HEK293T (cell line): ENCODE measurements around the gene NOL11.

Source experiments
- ARNT ChIP-seq: fragments of 450-650 bp; IDR thresholded peaks from 2 replicates; pipeline ENCODE4 v1.6.1; 2017; ENCODE audit warnings: mild to moderate bottlenecking
- BHLHE40 ChIP-seq: fragments of 450-650 bp; IDR thresholded peaks from 2 replicates; pipeline ENCODE4 v1.6.1; 2016; ENCODE audit warnings: mild to moderate bottlenecking, moderate library complexity, borderline replicate concordance
- CTBP1 ChIP-seq: fragments of 450-650 bp; IDR thresholded peaks from 2 replicates; pipeline ENCODE4 v1.6.1; 2016; ENCODE audit warnings: borderline replicate concordance
- ELF4 ChIP-seq: fragments of 450-650 bp; IDR thresholded peaks from 2 replicates; pipeline ENCODE4 v1.6.1; 2017; ENCODE audit warnings: antibody characterized with exemption
- FOXK2 ChIP-seq: fragments of 450-650 bp; IDR thresholded peaks from 2 replicates; pipeline ENCODE4 v1.6.1; 2016; ENCODE audit warnings: mild to moderate bottlenecking
- FOXM1 ChIP-seq: fragments of 450-650 bp; IDR thresholded peaks from 2 replicates; pipeline ENCODE4 v1.6.1; 2017; ENCODE audit warnings: mild to moderate bottlenecking, borderline replicate concordance
- HDGF ChIP-seq: fragments of 450-650 bp; IDR thresholded peaks from 2 replicates; pipeline ENCODE4 v1.6.1; 2017; ENCODE audit warnings: antibody characterized with exemption, borderline replicate concordance
- NFRKB ChIP-seq: fragments of 450-650 bp; IDR thresholded peaks from 2 replicates; pipeline ENCODE4 v1.6.1; 2016; ENCODE audit warnings: mild to moderate bottlenecking, moderate library complexity
- PKNOX1 ChIP-seq: fragments of 450-650 bp; IDR thresholded peaks from 2 replicates; pipeline ENCODE4 v1.6.1; 2016
- SP1 ChIP-seq: fragments of 450-650 bp; IDR thresholded peaks from 2 replicates; pipeline ENCODE4 v1.6.1; 2017
- SUZ12 ChIP-seq: fragments of 450-650 bp; IDR thresholded peaks from 2 replicates; pipeline ENCODE4 v1.6.1; 2016; ENCODE audit warnings: mild to moderate bottlenecking
- TARDBP ChIP-seq: fragments of 450-650 bp; IDR thresholded peaks from 2 replicates; pipeline ENCODE4 v1.6.1; 2016
- ZNF384 ChIP-seq: fragments of 450-650 bp; IDR thresholded peaks from 2 replicates; pipeline ENCODE4 v1.6.1; 2016

GRCh38 chr17:67712375-67712774 is 5.4 kb upstream of the NOL11 start:
- no peak for TF ChIP-seq SP1
- TF ChIP-seq TARDBP, result no peak
- TF ChIP-seq PKNOX1, result no peak
- no peak for TF ChIP-seq ARNT
- no peak for TF ChIP-seq FOXM1
- no peak for TF ChIP-seq ELF4
- TF ChIP-seq FOXK2, result no peak
- no peak for TF ChIP-seq SUZ12
- TF ChIP-seq BHLHE40, result no peak
- TF ChIP-seq CTBP1, result no peak
- TF ChIP-seq HDGF, result no peak
- TF ChIP-seq ZNF384, result no peak
- TF ChIP-seq NFRKB, result no peak
